GM06990 (cell line): ENCODE data around the gene STH.

Experiments
- DNase-seq: peaks from one replicate; pipeline ENCODE4 v3.0.0-alpha.2; 2011; ENCODE audit not compliant: insufficient read length; ENCODE audit errors: extremely low read depth
- H3K27me3 ChIP-seq: replicated peaks from 2 replicates; pipeline ENCODE4 v1.6.0; 2011; ENCODE audit warnings: low read length; ENCODE audit not compliant: control insufficient read depth, insufficient read depth
- H3K36me3 ChIP-seq: 2 replicates; pipeline ENCODE4 v1.5.1; 2011; ENCODE audit warnings: low read length; ENCODE audit not compliant: control insufficient read depth, insufficient read depth
- H3K4me3 ChIP-seq: replicated peaks from 2 replicates; pipeline ENCODE4 v1.5.1; 2011; ENCODE audit warnings: low read depth, mild to moderate bottlenecking, control low read depth, low read length
- TF ChIP-seq, protein P1 (sequence below): IDR thresholded peaks from 2 replicates; pipeline ENCODE4 v1.5.1; 2011; ENCODE audit warnings: low read length, control low read depth, mild to moderate bottlenecking, inconsistent platforms; ENCODE audit not compliant: insufficient read depth, poor library complexity, severe bottlenecking

The STH gene

DNA sequence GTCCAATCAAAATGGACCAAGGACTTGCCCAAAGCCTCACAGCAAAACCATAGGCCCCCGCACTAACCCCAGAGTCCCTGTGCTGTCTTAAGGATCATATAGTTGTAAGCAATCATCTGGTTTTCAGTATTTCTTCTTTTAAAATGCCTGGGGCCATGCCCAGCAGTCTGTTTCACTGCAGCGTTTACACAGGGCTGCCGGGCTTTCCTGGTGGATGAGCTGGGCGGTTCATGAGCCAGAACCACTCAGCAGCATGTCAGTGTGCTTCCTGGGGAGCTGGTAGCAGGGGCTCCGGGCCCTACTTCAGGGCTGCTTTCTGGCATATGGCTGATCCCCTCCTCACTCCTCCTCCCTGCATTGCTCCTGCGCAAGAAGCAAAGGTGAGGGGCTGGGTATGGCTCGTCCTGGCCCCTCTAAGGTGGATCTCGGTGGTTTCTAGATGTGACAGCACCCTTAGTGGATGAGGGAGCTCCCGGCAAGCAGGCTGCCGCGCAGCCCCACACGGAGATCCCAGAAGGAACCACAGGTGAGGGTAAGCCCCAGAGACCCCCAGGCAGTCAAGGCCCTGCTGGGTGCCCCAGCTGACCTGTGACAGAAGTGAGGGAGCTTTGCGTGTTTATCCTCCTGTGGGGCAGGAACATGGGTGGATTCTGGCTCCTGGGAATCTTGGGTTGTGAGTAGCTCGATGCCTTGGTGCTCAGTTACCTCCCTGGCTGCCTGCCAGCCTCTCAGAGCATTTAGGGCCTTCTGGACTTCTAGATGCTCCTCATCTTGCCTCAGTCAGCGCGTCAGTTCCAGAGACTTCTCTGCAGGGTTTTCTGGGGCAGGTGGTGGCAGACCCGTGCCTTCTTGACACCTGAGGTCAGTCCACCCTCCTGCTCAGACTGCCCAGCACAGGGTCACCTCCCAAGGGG lies 24.8 kb upstream of the STH start:
- DNase-seq: no peak
- no peak overlapping the region for H3K4me3 ChIP-seq
- TF ChIP-seq, protein P1, sequence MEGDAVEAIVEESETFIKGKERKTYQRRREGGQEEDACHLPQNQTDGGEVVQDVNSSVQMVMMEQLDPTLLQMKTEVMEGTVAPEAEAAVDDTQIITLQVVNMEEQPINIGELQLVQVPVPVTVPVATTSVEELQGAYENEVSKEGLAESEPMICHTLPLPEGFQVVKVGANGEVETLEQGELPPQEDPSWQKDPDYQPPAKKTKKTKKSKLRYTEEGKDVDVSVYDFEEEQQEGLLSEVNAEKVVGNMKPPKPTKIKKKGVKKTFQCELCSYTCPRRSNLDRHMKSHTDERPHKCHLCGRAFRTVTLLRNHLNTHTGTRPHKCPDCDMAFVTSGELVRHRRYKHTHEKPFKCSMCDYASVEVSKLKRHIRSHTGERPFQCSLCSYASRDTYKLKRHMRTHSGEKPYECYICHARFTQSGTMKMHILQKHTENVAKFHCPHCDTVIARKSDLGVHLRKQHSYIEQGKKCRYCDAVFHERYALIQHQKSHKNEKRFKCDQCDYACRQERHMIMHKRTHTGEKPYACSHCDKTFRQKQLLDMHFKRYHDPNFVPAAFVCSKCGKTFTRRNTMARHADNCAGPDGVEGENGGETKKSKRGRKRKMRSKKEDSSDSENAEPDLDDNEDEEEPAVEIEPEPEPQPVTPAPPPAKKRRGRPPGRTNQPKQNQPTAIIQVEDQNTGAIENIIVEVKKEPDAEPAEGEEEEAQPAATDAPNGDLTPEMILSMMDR: no peak
- no peaks in the 10 kb centered on the region for H3K36me3 ChIP-seq
- peaks cover 2% of the 10 kb centered on the region for H3K27me3 ChIP-seq

DNA sequence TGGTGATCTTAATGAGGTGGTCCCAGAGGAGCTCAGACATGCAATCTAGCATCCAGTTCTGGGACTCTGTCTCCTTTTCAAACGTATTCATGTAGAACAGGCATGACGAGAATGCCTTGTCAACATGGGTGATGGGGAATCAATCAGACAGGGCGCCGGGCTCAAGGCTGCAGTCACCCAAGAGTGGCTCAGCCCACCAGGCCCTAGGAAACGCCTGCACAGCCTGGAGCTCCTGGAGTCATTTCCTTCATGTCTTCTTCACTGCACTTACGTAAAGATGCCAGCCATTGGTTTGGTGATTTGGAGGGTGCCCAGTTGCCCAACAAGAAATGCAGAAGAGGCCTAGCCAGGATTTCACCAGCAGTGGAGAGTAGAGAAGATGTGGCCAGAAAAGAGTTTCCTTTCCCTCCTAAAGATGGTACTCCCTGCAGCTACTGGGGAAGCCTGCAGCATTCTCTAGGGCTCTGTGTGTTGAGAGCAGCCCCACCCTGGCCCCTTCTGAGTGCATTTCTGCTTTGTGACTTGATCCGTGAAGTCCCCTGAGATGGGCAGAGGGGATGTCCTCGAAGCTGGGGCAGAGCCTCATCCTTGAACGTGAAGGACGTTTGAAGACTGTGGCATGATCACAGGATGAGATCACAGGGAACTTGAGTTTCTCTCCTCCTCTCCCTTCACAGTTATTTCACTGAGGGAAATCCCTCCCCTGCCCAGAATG lies 24.0 kb upstream of the STH start:
- no peak for DNase-seq
- no peaks in the 10 kb centered on the region for H3K36me3 ChIP-seq
- peaks cover 2% of the 10 kb centered on the region for H3K27me3 ChIP-seq
- no peak overlapping the region for H3K4me3 ChIP-seq
- TF ChIP-seq, protein P1: no peak

DNA sequence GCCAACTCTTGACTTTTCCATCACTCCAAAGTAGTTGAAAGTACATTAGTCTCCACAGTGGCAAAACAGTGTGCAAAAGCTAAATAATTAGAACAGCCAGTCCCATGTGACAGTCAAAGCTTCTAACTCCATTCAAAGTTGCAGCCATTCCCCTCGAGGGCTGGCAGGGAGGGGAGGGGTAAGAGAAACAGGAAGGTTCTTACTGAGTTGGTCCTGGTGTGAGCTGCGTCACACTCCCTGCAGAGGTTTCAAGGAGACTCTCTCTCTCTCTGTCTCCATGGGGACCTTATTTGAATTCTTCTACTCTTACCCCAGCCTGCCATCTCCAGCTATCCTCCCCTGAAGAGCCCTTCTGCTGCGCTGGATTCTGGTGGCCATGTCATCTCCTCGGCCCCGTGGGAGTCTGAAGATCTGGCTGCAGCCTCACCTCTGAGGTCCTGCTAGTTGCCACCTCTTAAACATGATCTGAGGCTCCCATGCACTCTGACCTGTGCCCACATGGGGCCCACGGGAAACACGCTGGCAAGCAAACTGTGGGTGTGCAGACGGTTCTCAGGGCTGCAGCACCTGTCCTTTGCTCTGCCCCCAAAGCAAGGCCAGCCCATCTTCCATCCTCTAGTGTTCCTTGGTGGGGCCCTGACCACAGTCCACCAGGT lies 23.3 kb upstream of the STH start:
- Histone ChIP-seq H3K4me3 (no peak overlapping the region), H3K36me3 (no peaks in the 10 kb centered on the region), H3K27me3 (peaks cover 2% of the 10 kb centered on the region)
- no peak for DNase-seq
- TF ChIP-seq, protein P1: no peak

DNA sequence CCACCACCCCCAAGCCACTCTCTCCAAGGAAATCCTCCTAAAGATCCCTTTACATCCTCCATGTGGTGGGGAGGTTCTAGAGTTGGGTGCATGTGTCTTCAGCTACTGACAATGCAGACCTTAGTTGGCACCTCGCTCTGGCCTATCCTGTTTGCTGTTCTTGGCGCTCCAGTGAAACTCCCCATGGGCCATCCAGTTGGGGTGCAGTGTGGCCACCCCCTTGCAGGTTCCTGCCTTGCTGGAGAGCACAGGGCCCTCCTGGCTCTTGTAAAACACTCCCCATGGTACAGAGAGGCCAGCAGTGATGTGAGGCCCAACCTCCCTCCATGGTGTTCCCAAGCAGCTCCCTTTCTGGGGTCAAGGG lies 22.7 kb upstream of the STH start:
- Histone ChIP-seq H3K36me3 (no peaks in the 10 kb centered on the region), H3K27me3 (peaks cover 2% of the 10 kb centered on the region), H3K4me3 (no peak overlapping the region)
- TF ChIP-seq, protein P1: no peak
- DNase-seq: no peak

DNA sequence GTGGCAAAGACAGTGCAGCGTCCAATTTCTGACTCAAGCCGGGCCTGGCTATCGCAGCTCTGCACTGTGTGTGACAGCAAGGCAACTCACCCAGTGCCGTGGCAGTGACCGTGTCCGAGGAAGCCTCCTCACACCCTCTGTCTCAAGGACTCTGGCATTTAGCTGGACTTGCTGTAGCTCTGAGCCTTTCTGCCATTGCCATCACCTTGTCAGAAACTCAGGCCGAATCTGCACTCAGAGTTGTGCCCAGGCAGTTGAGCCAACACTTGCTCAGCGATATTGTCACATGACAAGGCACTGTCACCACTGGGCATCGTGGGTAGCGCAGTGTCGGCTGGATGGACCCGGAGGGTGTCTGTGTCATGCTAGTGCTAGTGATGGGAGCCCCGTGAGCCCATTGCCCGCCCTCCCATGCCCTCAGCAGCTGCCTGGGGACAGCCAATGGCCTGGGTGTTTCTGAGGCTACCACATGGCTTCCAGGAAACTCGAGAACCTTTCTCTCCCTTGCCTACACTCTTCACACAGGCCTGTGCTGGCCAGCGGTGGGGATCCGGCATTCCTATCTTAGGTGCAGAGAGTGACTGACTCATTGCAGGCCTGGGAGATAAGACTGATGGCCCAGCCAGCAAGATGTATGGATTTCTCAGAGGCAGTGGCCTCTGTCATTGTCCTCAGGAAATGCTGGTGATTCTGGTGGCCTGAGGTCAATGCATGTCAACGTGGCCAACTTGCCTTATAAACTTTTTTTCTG lies 22.1 kb upstream of the STH start:
- peaks cover 2% of the 10 kb centered on the region for H3K27me3 ChIP-seq
- DNase-seq: no peak
- H3K36me3 ChIP-seq: no peaks in the 10 kb centered on the region
- TF ChIP-seq, protein P1: no peak
- no peak overlapping the region for H3K4me3 ChIP-seq
